HepG2 (cell line): ENCODE data around the gene ULBP2.
"Not testable (repeated sequence)": the region's sequence is repeated elsewhere in the genome, so short reads cannot be mapped to it uniquely, and the experiment has no call there.

Experiments used
- HDAC2 ChIP-seq: sonication (generic); formaldehyde crosslinking; IDR thresholded peaks from 2 replicates; pipeline ENCODE4 v1.4.0; 2020; ENCODE audit warnings: missing genetic modification reagents
- POLR2A ChIP-seq, 2 experiments: IDR thresholded peaks; 2 replicates each; pipeline ENCODE4 v1.6.1; 2011; ENCODE audit warnings: low read depth in 2 of 2, low read length in 2 of 2, mild to moderate bottlenecking in 1 of 2, moderate library complexity in 1 of 2; ENCODE audit not compliant: insufficient read depth in 1 of 2
- SP1 ChIP-seq, 2 experiments: fragments of 450-650 bp in 1 of 2; sonication (generic) in 1 of 2; formaldehyde crosslinking in 1 of 2; IDR thresholded peaks; 2 replicates each; pipeline versions ENCODE4 v1.4.0 to v1.6.1; 2016 to 2020; ENCODE audit warnings: missing genetic modification reagents in 1 of 2
- THAP11 ChIP-seq: IDR thresholded peaks from 2 replicates; pipeline ENCODE4 v1.6.1; 2016; ENCODE audit warnings: missing biosample characterization, missing genetic modification reagents
- ZNF354B ChIP-seq: sonication (generic); formaldehyde crosslinking; IDR thresholded peaks from 2 replicates; pipeline ENCODE4 v1.8.0; 2022; ENCODE audit warnings: mild to moderate bottlenecking, missing genetic modification reagents
- TF ChIP-seq, protein P1 (sequence below): sonication (generic); formaldehyde crosslinking; IDR thresholded peaks from 2 replicates; pipeline ENCODE4 v1.5.0; 2020; ENCODE audit warnings: mild to moderate bottlenecking, missing genetic modification reagents, moderate library complexity

DNA sequence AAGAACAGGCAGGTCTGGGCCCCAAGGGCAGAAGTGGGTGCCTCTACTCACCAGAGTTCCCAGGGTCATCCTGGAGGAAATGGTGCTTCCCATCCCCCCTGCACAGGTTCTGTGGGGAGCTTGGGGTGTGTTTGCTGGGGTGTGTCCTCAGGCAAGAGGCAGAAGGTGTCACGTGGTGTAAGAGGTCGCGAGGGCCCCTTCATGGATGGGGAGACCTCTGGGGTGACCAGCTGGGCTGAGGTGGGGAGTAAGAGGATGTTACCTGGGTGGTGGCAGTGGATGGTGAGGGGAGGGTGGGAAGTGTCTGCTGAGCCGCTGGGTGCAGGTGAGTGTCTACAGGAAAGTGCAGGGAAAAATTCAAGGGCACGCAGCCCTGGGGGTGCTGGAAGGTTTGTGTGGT is 19.7 kb upstream of the ULBP2 start:
- TF ChIP-seq, protein P1, sequence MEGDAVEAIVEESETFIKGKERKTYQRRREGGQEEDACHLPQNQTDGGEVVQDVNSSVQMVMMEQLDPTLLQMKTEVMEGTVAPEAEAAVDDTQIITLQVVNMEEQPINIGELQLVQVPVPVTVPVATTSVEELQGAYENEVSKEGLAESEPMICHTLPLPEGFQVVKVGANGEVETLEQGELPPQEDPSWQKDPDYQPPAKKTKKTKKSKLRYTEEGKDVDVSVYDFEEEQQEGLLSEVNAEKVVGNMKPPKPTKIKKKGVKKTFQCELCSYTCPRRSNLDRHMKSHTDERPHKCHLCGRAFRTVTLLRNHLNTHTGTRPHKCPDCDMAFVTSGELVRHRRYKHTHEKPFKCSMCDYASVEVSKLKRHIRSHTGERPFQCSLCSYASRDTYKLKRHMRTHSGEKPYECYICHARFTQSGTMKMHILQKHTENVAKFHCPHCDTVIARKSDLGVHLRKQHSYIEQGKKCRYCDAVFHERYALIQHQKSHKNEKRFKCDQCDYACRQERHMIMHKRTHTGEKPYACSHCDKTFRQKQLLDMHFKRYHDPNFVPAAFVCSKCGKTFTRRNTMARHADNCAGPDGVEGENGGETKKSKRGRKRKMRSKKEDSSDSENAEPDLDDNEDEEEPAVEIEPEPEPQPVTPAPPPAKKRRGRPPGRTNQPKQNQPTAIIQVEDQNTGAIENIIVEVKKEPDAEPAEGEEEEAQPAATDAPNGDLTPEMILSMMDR, result not testable (repeated sequence)
- not testable (repeated sequence) for TF ChIP-seq ZNF354B (CRISPR knock-in tag); HDAC2 (CRISPR knock-in tag); SP1 (IDR thresholded peaks at IDR 0.05); SP1 (CRISPR knock-in tag; IDR thresholded peaks at IDR 0.05); POLR2A (IDR thresholded peaks at IDR 0.05; ENCODE audit: insufficient read depth in 1 of 2, low read depth in 2 of 2, low read length in 2 of 2); THAP11 (CRISPR knock-in tag)
